ENCODE results near the gene GIMAP7. TPM values are rescaled to one million over a fixed set of nuclear protein-coding genes. Genes with fewer than 3 reads are reported as not detected.
A peak's percentile ranks its signal among the peaks of the same experiment; 100 is the strongest.

GIMAP7 gene
- 46.9 and 55.1 TPM in 2 replicates for total RNA-seq

DNA sequence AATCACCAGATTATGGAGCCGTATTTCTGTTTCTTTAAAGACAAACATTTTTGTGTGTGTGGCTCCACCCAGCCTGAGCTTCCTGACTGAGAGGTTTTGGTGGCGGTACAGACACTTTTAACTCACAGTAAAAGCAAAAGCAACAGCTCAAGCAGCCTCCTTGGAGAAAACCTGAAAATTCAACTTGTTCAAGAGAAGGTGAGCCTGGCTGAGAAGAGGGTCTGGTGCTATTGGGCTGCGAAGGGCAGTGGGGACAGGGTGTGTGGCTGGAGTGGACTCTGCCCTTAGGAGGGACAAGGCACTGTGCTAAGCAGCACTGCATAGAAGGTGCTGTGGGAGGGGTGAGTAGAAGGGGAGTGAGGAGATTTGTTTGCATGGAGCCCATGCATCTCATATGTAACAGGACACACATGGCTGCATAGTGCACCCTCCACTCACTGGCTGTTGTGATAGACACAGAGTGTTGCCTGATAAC, at the start of gene GIMAP7:
TSS of gene GIMAP7 (plus strand) at position 125 of the 475 bp plus-strand sequence. CDS start 5,103 bp downstream, outside the sequence.
- H3K4me3 Mint-ChIP-seq: peak within 1 kb of the TSS; percentile 96
- peaks cover 65% of the 10 kb centered on the region for H3K4me1 Mint-ChIP-seq (ENCODE audit: low read depth)
- H3K36me3 Mint-ChIP-seq (ENCODE audit: low read depth): peaks cover 24% of the 10 kb centered on the region
- H3K9me3 Mint-ChIP-seq: peaks cover 12% of the 10 kb centered on the region
- intact Hi-C loops (cut with micrococcal nuclease): loop anchor here (1.0 to 2.0 kb wide), 7 partner anchors 33 to 240 kb away; partner anchors contain the start of gene GIMAP5
- peak within 1 kb of the TSS; percentile 98 for H3K27ac Mint-ChIP-seq
- DNase-seq (ENCODE audit: low spot score): peak; percentile 68
- H3K27me3 Mint-ChIP-seq (ENCODE audit: insufficient read depth): no peaks in the 10 kb centered on the region

DNA sequence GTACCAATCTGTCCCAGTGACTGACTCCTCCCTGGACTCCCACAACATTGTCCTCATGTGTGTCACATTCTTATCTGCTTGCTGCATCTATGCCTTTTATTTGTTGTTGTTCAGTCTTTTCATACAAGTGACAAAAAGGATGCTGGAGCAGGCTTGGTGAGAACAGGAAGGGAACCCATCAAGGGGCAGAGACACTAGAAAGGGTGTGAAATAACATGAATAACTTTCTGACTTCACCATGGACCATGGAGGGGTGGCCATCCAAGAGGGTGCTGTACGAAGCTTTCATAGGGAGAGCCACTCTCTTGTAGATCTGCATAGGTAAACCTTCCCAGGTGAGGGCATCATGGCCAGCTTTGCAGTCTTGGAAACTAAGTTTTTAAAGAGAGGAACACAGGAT, 49.7 kb upstream of the GIMAP7 start:
- H3K4me3 Mint-ChIP-seq: no peak overlapping the region
- DNase-seq (ENCODE audit: low spot score): no peak
- H3K4me1 Mint-ChIP-seq (ENCODE audit: low read depth): peaks cover 84% of the 10 kb centered on the region
- H3K36me3 Mint-ChIP-seq (ENCODE audit: low read depth): peaks cover 75% of the 10 kb centered on the region
- peaks cover 31% of the 10 kb centered on the region for H3K9me3 Mint-ChIP-seq
- intact Hi-C loops (cut with micrococcal nuclease): no loop called here
- peak overlapping the region; percentile 6 for H3K27ac Mint-ChIP-seq
- no peaks in the 10 kb centered on the region for H3K27me3 Mint-ChIP-seq (ENCODE audit: insufficient read depth)

- Mint-ChIP-seq H3K9me3 (peaks cover 29% of the 10 kb centered on the region), H3K27ac (no peak overlapping the region), H3K4me3 (no peak overlapping the region), H3K4me1 (ENCODE audit: low read depth) (peaks cover 81% of the 10 kb centered on the region), H3K36me3 (ENCODE audit: low read depth) (peaks cover 71% of the 10 kb centered on the region), H3K27me3 (ENCODE audit: insufficient read depth) (no peaks in the 10 kb centered on the region)
- DNase-seq (ENCODE audit: low spot score): no peak
- intact Hi-C loops (cut with micrococcal nuclease): no loop called here
These were observed 49.3 kb upstream of the GIMAP7 start for GRCh38 chr7:150465414-150465813.

DNA sequence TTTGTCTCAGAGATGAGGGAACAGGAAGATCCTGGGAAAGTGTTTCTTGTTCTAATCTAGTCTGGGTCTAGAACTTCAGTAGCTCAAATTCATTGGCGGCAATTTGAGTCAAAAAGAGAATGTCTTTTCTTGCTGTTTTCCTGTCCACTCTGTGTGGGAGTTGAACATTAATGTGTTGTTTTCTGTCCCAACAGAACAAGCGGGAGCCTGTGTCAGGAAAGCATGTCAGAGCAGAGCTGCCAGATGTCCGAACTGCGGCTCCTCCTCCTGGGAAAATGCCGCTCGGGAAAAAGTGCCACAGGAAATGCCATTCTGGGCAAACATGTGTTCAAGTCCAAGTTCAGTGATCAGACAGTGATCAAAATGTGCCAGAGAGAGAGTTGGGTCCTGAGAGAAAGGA, 48.2 kb upstream of the GIMAP7 start:
- H3K4me1 Mint-ChIP-seq (ENCODE audit: low read depth): peaks cover 74% of the 10 kb centered on the region
- H3K27me3 Mint-ChIP-seq (ENCODE audit: insufficient read depth): no peaks in the 10 kb centered on the region
- intact Hi-C loops (cut with micrococcal nuclease): no loop called here
- H3K36me3 Mint-ChIP-seq (ENCODE audit: low read depth): peaks cover 65% of the 10 kb centered on the region
- peaks cover 18% of the 10 kb centered on the region for H3K9me3 Mint-ChIP-seq
- no peak overlapping the region for H3K27ac Mint-ChIP-seq
- DNase-seq (ENCODE audit: low spot score): no peak
- no peak overlapping the region for H3K4me3 Mint-ChIP-seq

DNA sequence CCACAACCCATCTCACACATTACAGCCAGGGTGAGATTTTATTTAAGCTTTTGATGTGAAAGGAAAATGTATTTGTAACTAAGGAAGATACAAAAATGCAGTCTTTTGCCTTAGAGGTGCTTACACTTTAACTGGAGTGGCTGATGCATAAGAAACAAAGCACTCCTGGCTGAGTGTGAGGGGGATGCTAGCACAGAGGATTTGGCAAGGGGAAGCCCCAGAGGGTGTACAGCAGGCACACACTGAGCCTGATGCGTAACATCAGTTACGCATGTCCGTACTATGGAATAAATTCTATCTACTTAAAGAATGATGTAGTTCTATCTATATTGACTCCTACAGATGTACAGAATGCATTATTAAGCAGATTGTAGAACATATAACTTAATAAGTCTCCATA, 46.4 kb upstream of the GIMAP7 start:
- intact Hi-C loops (cut with micrococcal nuclease): no loop called here
- Mint-ChIP-seq H3K9me3 (peaks cover 2% of the 10 kb centered on the region), H3K27me3 (ENCODE audit: insufficient read depth) (no peaks in the 10 kb centered on the region), H3K4me1 (ENCODE audit: low read depth) (peaks cover 78% of the 10 kb centered on the region), H3K27ac (peak overlapping the region; percentile 25), H3K36me3 (ENCODE audit: low read depth) (peaks cover 60% of the 10 kb centered on the region), H3K4me3 (peak overlapping the region; percentile 12)
- DNase-seq (ENCODE audit: low spot score): no peak

DNA sequence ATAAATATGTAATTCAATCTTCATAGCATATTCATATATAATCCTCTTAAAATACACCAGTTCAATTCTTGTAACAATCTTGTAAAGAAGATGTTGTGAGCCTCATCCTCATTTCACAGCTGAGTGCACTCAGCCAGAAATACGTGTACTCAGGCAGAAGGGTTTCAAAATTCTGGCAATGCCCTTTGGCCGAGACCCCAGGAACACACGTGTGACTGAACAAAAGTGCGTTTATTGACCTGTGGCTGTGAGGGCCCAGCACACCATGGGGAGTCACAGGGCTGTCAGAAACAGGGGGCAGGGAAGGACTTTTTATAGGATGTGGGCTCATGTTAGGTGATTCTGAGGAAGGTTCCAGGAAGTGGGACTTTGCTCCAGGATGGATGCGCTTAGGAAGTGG, 42.8 kb upstream of the GIMAP7 start:
- no peak for DNase-seq (ENCODE audit: low spot score)
- Mint-ChIP-seq H3K27me3 (ENCODE audit: insufficient read depth) (no peaks in the 10 kb centered on the region), H3K4me3 (no peak overlapping the region), H3K36me3 (ENCODE audit: low read depth) (peaks cover 66% of the 10 kb centered on the region), H3K27ac (no peak overlapping the region), H3K4me1 (ENCODE audit: low read depth) (peaks cover 71% of the 10 kb centered on the region), H3K9me3 (peaks cover 4% of the 10 kb centered on the region)
- intact Hi-C loops (cut with micrococcal nuclease): no loop called here

GRCh38 chr7:150473902-150474301, 40.8 kb upstream of the GIMAP7 start:
- Mint-ChIP-seq H3K36me3 (ENCODE audit: low read depth) (peaks cover 69% of the 10 kb centered on the region), H3K27ac (no peak overlapping the region), H3K4me1 (ENCODE audit: low read depth) (peaks cover 69% of the 10 kb centered on the region), H3K9me3 (peaks cover 4% of the 10 kb centered on the region), H3K4me3 (no peak overlapping the region), H3K27me3 (ENCODE audit: insufficient read depth) (no peaks in the 10 kb centered on the region)
- intact Hi-C loops (cut with micrococcal nuclease): no loop called here
- no peak for DNase-seq (ENCODE audit: low spot score)

- H3K27me3 Mint-ChIP-seq (ENCODE audit: insufficient read depth): no peaks in the 10 kb centered on the region
- peak overlapping the region; percentile 38 for H3K4me3 Mint-ChIP-seq
- H3K4me1 Mint-ChIP-seq (ENCODE audit: low read depth): peaks cover 80% of the 10 kb centered on the region
- peaks cover 61% of the 10 kb centered on the region for H3K36me3 Mint-ChIP-seq (ENCODE audit: low read depth)
- peaks cover 4% of the 10 kb centered on the region for H3K9me3 Mint-ChIP-seq
- intact Hi-C loops (cut with micrococcal nuclease): no loop called here
- H3K27ac Mint-ChIP-seq: peak overlapping the region; percentile 96
- no peak for DNase-seq (ENCODE audit: low spot score)
These were observed 38.4 kb upstream of the GIMAP7 start for GRCh38 chr7:150476285-150476684.

DNA sequence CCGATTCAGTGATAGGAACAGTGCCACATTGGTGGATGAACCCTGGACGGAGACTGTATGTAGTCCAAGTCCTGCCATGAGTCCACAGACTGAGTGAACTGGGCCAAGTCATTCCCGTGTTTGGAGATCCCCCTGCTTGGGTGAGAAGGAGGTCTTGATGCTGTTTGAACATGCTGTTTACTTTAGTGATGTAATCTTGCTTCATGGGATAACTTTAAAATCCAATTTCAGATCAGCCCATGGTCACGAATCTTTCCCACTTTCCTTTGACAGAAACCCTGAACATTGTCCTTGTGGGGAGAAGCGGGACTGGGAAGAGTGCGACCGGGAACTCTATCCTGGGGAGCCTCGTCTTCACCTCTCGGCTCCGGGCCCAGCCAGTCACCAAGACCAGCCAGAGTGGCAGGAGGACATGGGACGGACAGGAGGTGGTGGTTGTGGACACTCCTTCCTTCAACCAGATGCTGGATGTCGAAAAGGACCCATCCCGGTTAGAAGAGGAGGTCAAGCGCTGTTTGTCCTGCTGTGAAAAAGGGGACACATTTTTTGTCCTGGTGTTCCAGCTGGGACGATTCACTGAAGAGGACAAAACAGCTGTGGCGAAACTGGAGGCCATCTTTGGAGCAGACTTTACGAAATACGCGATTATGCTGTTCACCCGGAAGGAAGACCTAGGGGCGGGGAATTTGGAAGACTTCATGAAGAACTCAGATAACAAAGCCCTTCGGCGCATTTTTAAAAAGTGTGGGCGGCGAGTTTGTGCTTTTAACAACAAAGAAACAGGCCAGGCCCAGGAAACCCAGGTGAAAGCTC, 37.6 kb upstream of the GIMAP7 start:
- peaks cover 61% of the 10 kb centered on the region for H3K36me3 Mint-ChIP-seq (ENCODE audit: low read depth)
- intact Hi-C loops (cut with micrococcal nuclease): no loop called here
- H3K9me3 Mint-ChIP-seq: peaks cover 4% of the 10 kb centered on the region
- H3K27me3 Mint-ChIP-seq (ENCODE audit: insufficient read depth): no peaks in the 10 kb centered on the region
- no peak for DNase-seq (ENCODE audit: low spot score)
- peak overlapping the region; percentile 96 for H3K27ac Mint-ChIP-seq
- peaks cover 84% of the 10 kb centered on the region for H3K4me1 Mint-ChIP-seq (ENCODE audit: low read depth)
- peak overlapping the region; percentile 40 for H3K4me3 Mint-ChIP-seq

GRCh38 chr7:150479023-150479716, 35.5 kb upstream of the GIMAP7 start:
- H3K4me3 Mint-ChIP-seq: peak overlapping the region; percentile 71

DNA sequence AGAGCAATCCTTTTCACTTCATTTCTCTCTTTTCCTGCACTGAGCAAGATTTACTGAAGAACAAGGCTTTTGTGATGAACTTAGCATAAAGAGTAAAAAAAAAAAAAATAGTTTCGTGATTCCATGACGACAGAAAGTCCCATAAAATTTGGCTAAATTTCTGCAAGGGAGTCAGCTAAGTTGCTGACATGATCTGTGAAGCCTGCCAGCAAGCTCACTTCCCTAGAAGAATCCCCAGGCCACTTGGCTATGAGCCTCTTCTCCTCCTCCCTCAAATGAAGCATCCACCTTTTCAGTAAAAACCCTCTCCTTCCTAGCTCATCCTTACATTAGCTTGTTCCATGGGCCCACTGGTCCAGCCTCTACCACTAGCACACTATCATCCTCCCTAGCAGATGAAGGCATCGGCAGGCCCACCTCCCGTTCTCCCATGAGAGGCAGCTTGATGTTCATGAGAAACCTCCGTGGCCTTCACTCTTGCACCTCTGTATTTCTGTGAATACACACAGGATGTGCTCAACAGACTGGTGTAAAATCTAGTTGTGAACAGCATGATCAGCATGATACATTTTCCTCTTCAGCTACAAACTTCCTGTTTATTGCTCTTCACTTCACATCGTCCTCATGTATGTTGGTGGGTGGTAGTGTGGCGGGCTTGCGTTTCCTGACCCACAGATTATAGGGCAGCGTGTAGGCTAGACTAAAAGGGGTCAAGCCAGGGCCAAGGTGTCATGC, 33.3 kb upstream of the GIMAP7 start:
- Mint-ChIP-seq H3K36me3 (ENCODE audit: low read depth) (peaks cover 34% of the 10 kb centered on the region), H3K9me3 (peaks cover 3% of the 10 kb centered on the region), H3K4me3 (peak overlapping the region; percentile 88), H3K27ac (peak overlapping the region; percentile 100), H3K4me1 (ENCODE audit: low read depth) (peaks cover 96% of the 10 kb centered on the region), H3K27me3 (ENCODE audit: insufficient read depth) (no peaks in the 10 kb centered on the region)
- DNase-seq (ENCODE audit: low spot score): peak; percentile 60
- intact Hi-C loops (cut with micrococcal nuclease): loop anchor here (1.0 kb wide), 4 partner anchors 22 to 187 kb away; no protein-coding TSS in a partner anchor

More at GRCh38 chr7:150479023-150479716, 35.5 kb upstream of the GIMAP7 start:
- H3K36me3 Mint-ChIP-seq (ENCODE audit: low read depth): peaks cover 52% of the 10 kb centered on the region
- H3K27me3 Mint-ChIP-seq (ENCODE audit: insufficient read depth): no peaks in the 10 kb centered on the region
- no peak for DNase-seq (ENCODE audit: low spot score)
- peak overlapping the region; percentile 96 for H3K27ac Mint-ChIP-seq
- H3K4me1 Mint-ChIP-seq (ENCODE audit: low read depth): peaks cover 93% of the 10 kb centered on the region
- peaks cover 4% of the 10 kb centered on the region for H3K9me3 Mint-ChIP-seq
- intact Hi-C loops (cut with micrococcal nuclease): no loop called here

DNA sequence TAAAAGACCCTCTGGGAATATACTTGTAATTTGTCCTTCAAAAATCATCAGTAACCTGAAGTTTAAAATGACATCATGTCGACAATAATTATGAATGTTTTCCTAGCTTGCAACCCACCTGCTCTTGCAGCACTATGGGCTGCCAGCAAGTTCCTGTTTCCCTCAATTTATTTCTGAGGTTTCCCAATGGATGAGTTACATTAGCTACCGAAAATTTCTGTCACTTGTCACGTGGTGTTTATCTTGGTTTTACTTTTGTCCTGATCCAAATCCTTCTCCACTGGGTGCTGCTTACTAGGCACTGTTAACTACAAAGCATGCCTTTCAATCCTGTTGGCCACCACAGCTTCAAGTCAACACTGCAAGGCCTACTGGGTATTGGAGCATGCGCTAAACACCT, 32.8 kb upstream of the GIMAP7 start:
- no peaks in the 10 kb centered on the region for H3K27me3 Mint-ChIP-seq (ENCODE audit: insufficient read depth)
- H3K36me3 Mint-ChIP-seq (ENCODE audit: low read depth): peaks cover 31% of the 10 kb centered on the region
- peaks cover 4% of the 10 kb centered on the region for H3K9me3 Mint-ChIP-seq
- peaks cover 96% of the 10 kb centered on the region for H3K4me1 Mint-ChIP-seq (ENCODE audit: low read depth)
- H3K4me3 Mint-ChIP-seq: peak overlapping the region; percentile 88
- intact Hi-C loops (cut with micrococcal nuclease): loop anchor here (1.0 kb wide), 4 partner anchors 21 to 186 kb away; no protein-coding TSS in a partner anchor
- peak overlapping the region; percentile 100 for H3K27ac Mint-ChIP-seq
- DNase-seq (ENCODE audit: low spot score): no peak

Data from activated T-helper 1 cell treated with anti-CD3 and anti-CD28 coated beads, Interleukin-12 subunit alpha, Interleukin-12 subunit beta, Interleukin-2, Interleukin-4 antibody, amounts not matched to agents 30 ng/mL and 10 ng/mL and 1 ng/mL, durations not matched to agents 14 hours and 24 hours and 36 hours (primary cell).